Skeletal muscle satellite cell (primary cell): ENCODE measurements around the gene PHACTR4.
"Not testable (repeated sequence)": the region's sequence is repeated elsewhere in the genome, so short reads cannot be mapped to it uniquely, and the experiment has no call there.

Source experiments
- H3K27me3 ChIP-seq: 2 replicates; pipeline ENCODE4 v1.7.0; 2013; ENCODE audit warnings: low read length; ENCODE audit not compliant: control insufficient read depth, insufficient read depth
- H3K36me3 ChIP-seq: 2 replicates; pipeline ENCODE4 v1.7.0; 2013; ENCODE audit warnings: mild to moderate bottlenecking, control low read depth, low read length; ENCODE audit not compliant: insufficient read depth
- H3K4me1 ChIP-seq: 2 replicates; pipeline ENCODE4 v1.7.0; 2013; ENCODE audit warnings: low read length; ENCODE audit not compliant: control insufficient read depth, insufficient read depth
- H3K4me2 ChIP-seq: 2 replicates; pipeline ENCODE4 v1.7.0; 2013; ENCODE audit warnings: mild to moderate bottlenecking, low read length
- H3K4me3 ChIP-seq: 2 replicates; pipeline ENCODE4 v1.7.0; 2013; ENCODE audit warnings: low read length
- H3K9ac ChIP-seq: 2 replicates; pipeline ENCODE4 v1.7.0; 2013; ENCODE audit warnings: mild to moderate bottlenecking, low read depth, low read length, moderate library complexity
- H3K9me3 ChIP-seq: replicated peaks from 2 replicates; pipeline ENCODE4 v1.7.0; 2013; ENCODE audit warnings: mild to moderate bottlenecking, control low read depth, low read length

PHACTR4 gene

GRCh38 chr1:28437924-28438699 lies 68.6 kb downstream of the PHACTR4 start:
- no peaks in the 10 kb centered on the region for H3K9me3 ChIP-seq
- H3K9ac ChIP-seq: peak overlapping the region; percentile 70
- no peaks in the 10 kb centered on the region for H3K27me3 ChIP-seq
- H3K36me3 ChIP-seq: no peaks in the 10 kb centered on the region
- H3K4me2 ChIP-seq: peak overlapping the region; percentile 87
- H3K4me3 ChIP-seq: peak overlapping the region; percentile 70
- peaks cover 38% of the 10 kb centered on the region for H3K4me1 ChIP-seq

- no peaks in the 10 kb centered on the region for H3K9me3 ChIP-seq
- H3K9ac ChIP-seq: peak overlapping the region; percentile 70
- peak overlapping the region; percentile 70 for H3K4me3 ChIP-seq
- H3K36me3 ChIP-seq: peaks cover 3% of the 10 kb centered on the region
- H3K27me3 ChIP-seq: no peaks in the 10 kb centered on the region
- peaks cover 38% of the 10 kb centered on the region for H3K4me1 ChIP-seq
- H3K4me2 ChIP-seq: peak overlapping the region; percentile 87
Measured at GRCh38 chr1:28439320-28439719, 69.8 kb downstream of the PHACTR4 start.

DNA sequence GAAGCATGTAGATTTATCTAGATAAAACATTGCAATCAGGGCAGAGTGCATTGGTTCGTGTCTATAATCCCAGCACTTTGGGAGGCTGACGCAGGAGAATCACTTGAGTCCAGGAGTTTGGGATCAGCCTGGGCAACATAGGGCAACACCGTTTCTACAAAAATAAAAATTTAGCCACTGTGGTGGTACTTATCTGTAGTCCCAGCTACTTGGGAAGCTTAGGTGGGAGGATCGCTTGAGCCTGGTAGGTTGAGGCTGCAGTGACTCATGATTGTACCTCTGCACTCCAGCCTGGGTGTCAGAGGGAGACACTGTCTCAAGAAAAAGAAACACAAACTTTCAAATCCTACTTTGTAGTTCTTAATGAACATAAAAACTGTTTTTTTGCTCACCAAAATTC lies 72.1 kb downstream of the PHACTR4 start:
- H3K36me3 ChIP-seq: peaks cover 3% of the 10 kb centered on the region
- H3K9me3 ChIP-seq: no peaks in the 10 kb centered on the region
- no peak overlapping the region for H3K4me2 ChIP-seq
- H3K4me1 ChIP-seq: peaks cover 33% of the 10 kb centered on the region
- H3K4me3 ChIP-seq: no peak overlapping the region
- H3K9ac ChIP-seq: no peak overlapping the region
- no peaks in the 10 kb centered on the region for H3K27me3 ChIP-seq

DNA sequence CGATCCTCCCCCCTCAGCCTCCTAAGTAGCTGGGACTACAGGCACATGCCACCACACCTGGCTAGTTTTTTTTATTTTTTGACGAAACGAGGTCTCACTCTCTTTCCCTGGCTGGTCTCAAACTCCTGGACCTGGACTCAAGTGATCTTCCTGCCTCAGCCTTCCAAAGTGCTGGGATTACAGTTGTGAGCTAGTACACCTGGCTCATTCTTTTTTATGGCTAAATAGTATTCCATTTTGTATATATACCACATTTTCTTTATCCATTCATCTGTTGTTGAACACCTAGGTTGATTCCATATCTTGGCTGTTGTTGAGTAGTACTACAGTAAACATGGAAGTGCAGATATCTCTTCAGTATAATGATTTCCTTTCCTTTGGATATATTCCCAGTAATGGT lies 74.0 kb downstream of the PHACTR4 start:
- H3K4me2 ChIP-seq: no peak overlapping the region
- no peaks in the 10 kb centered on the region for H3K9me3 ChIP-seq
- H3K27me3 ChIP-seq: no peaks in the 10 kb centered on the region
- no peak overlapping the region for H3K4me3 ChIP-seq
- H3K9ac ChIP-seq: no peak overlapping the region
- peaks cover 18% of the 10 kb centered on the region for H3K4me1 ChIP-seq
- peaks cover 3% of the 10 kb centered on the region for H3K36me3 ChIP-seq

DNA sequence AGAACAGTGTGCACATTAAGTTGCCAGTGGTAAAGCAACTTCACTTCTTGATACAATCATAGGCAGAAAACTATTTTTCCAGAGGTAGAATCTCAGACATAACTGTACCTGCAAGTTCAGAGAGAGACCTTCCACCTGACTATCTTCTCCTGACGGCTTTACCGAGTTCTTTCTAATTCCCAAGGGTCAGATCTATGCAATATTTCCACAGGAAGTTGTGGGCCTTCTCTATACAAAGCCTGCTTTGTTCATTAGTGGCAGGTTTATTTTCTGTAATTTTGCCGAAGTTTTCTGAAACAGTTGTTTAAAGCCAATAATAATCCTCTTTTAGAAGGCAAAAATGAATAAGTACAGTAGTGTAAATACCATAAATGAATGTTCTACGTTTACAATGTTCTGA lies 78.1 kb downstream of the PHACTR4 start:
- Histone ChIP-seq H3K4me1 (peaks cover 15% of the 10 kb centered on the region), H3K36me3 (peaks cover 3% of the 10 kb centered on the region), H3K4me2 (no peak overlapping the region), H3K9me3 (no peaks in the 10 kb centered on the region), H3K27me3 (no peaks in the 10 kb centered on the region), H3K9ac (no peak overlapping the region), H3K4me3 (no peak overlapping the region)

DNA sequence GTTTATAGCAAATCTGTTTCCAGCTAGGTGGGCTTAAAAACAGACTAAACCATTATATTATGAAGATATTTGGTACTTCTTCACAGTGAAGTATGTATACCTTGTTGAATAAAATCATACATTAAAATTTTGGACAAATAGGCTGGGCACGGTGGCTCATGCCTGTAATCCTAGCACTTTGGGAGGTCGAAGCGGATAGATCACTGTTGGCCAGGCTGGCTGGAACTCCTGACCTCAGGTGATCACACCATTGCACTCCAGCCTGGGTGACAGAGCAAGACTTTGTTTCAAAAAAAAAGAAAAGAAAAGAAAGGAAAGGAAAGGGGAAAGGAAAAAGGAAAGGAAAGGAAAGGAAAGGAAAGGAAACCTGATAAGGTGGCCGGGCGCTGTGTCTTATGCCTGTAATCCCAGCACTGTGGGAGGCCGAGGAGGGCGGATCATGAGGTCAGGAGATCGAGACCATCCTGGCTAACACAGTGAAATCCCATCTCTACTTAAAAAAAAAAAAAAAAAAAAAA lies 78.6 kb downstream of the PHACTR4 start:
- not testable (repeated sequence) for H3K4me2 ChIP-seq, H3K36me3 ChIP-seq, H3K4me3 ChIP-seq, H3K9ac ChIP-seq, H3K9me3 ChIP-seq, H3K27me3 ChIP-seq
- H3K4me1 ChIP-seq: peaks cover 15% of the 10 kb centered on the region

GRCh38 chr1:28449904-28450303 lies 80.4 kb downstream of the PHACTR4 start:
- peak overlapping the region; percentile 22 for H3K4me3 ChIP-seq

DNA sequence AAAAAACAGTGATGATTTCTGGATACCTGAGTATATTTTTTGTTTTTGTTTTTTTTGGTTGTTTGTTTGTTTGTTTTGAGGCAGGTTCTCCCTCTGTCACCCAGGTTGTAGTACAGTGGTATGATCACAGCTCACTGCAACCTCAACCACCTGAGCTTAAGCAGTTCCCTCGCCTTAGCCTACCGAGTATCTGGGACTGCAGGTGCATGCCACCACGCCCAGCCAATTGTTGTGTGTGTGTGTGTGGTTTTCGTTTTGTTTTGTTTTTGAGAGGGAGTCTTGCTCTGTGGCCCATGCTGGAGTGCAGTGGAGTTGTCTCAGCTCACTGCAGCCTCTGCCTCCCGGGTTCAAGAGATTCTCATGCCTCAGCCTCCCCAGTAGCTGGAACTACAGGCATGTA lies 81.0 kb downstream of the PHACTR4 start:
- no peaks in the 10 kb centered on the region for H3K36me3 ChIP-seq
- H3K4me3 ChIP-seq: no peak overlapping the region
- peaks cover 18% of the 10 kb centered on the region for H3K4me1 ChIP-seq
- H3K27me3 ChIP-seq: no peaks in the 10 kb centered on the region
- H3K9ac ChIP-seq: no peak overlapping the region
- peak overlapping the region; percentile 69 for H3K4me2 ChIP-seq
- H3K9me3 ChIP-seq: no peaks in the 10 kb centered on the region

More at GRCh38 chr1:28449904-28450303, 80.4 kb downstream of the PHACTR4 start:
- no peaks in the 10 kb centered on the region for H3K9me3 ChIP-seq
- H3K9ac ChIP-seq: peak overlapping the region; percentile 39
- peak overlapping the region; percentile 69 for H3K4me2 ChIP-seq
- no peaks in the 10 kb centered on the region for H3K36me3 ChIP-seq
- peaks cover 15% of the 10 kb centered on the region for H3K4me1 ChIP-seq
- no peaks in the 10 kb centered on the region for H3K27me3 ChIP-seq

DNA sequence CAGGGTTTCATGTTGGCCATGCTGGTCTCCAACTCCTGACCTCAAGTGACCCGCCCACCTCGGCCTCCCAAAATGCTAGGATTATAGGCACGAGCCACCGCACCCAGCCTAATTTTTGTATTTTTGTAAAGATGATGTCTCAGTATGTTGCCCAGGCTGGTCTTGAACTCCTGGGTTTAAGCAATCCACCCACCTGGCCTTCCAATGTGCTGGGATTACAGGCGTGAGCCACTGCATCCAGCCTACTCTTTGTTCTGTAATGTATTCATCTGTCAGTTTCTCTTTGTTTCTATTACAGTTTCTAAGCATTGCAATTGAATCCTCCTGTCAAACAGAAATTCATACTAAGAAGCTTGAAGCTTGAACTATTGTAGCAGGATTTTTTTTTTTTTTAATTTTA lies 81.5 kb downstream of the PHACTR4 start:
- Histone ChIP-seq H3K36me3 (no peaks in the 10 kb centered on the region), H3K9ac (no peak overlapping the region), H3K4me2 (no peak overlapping the region), H3K4me3 (no peak overlapping the region), H3K27me3 (no peaks in the 10 kb centered on the region), H3K4me1 (peaks cover 22% of the 10 kb centered on the region), H3K9me3 (no peaks in the 10 kb centered on the region)

DNA sequence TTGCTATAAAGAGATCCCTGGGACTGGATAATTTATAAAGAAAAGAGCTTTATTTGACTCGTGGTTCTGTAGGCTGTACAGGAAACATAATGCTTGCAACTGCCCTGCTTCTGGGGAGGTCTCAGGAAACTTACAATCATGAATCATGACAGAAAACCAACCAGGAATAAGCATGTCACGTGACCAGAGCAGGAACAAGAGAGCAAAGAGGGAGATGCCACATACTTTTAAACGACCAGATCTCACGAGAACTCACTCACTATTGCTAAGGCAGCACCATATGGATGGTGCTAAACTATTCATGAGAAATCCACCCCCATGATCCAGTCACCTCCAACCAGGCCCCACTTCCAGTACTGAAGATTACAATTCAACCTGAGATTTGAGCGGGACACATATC lies 86.5 kb downstream of the PHACTR4 start:
- H3K9ac ChIP-seq: peak overlapping the region; percentile 4
- no peaks in the 10 kb centered on the region for H3K27me3 ChIP-seq
- peaks cover 13% of the 10 kb centered on the region for H3K36me3 ChIP-seq
- H3K4me1 ChIP-seq: peaks cover 20% of the 10 kb centered on the region
- H3K4me3 ChIP-seq: peak overlapping the region; percentile 5
- peak overlapping the region; percentile 42 for H3K4me2 ChIP-seq
- H3K9me3 ChIP-seq: no peaks in the 10 kb centered on the region

DNA sequence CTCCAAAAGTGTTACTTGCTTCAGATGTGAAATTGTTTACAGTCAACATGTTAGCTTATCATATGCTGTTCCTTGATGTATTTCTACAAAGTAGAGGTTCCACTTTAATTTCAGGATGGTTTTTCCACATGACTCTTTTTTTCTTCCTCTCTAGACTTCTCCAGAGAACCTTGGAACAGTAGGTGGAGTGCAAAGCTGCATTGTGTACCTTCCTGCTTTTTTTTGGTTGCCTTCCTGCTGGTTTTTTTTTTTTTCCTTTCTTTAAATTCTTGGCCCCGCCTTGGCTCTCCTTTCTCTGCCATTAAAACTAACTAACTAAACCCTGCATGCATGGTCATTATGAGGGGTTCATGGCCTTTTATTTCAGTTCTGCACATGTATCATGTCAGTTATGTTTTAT lies 88.1 kb downstream of the PHACTR4 start:
- H3K4me1 ChIP-seq: peaks cover 20% of the 10 kb centered on the region
- H3K4me3 ChIP-seq: no peak overlapping the region
- H3K27me3 ChIP-seq: no peaks in the 10 kb centered on the region
- peaks cover 15% of the 10 kb centered on the region for H3K36me3 ChIP-seq
- no peaks in the 10 kb centered on the region for H3K9me3 ChIP-seq
- H3K9ac ChIP-seq: no peak overlapping the region
- H3K4me2 ChIP-seq: no peak overlapping the region
